Measurements from ENCODE around the gene APBB1.

- TF ChIP-seq CTCF (IDR thresholded peaks at IDR 0.05), result no peak
- no peak for TF ChIP-seq MAX (IDR thresholded peaks at IDR 0.05)
- no peak for TF ChIP-seq USF2 (IDR thresholded peaks at IDR 0.05)
- no peak for TF ChIP-seq TP53 (CRISPR knock-in tag; IDR thresholded peaks at IDR 0.05)
- no peak for TF ChIP-seq BCL3 (IDR thresholded peaks at IDR 0.05)
- TF ChIP-seq ESRRA (IDR thresholded peaks at IDR 0.05; ENCODE audit: borderline replicate concordance, low read length), result no peak
- no peak for TF ChIP-seq RCOR1 (IDR thresholded peaks at IDR 0.05; ENCODE audit: low read depth, low read length)
- TF ChIP-seq POLR2A (IDR thresholded peaks at IDR 0.05; ENCODE audit: low read length), result no peak
- no peak for TF ChIP-seq RAD21 (conservative IDR thresholded peaks at IDR 0.05 in 1 of 2, IDR thresholded peaks at IDR 0.05 in 1 of 2)
Measured at GRCh38 chr11:6354651-6355485, 64.0 kb downstream of the APBB1 start.

Measured in A549 (cell line).